CD14-positive monocyte (primary cell): Measurements from ENCODE around the gene GAPDHS. TPM values are rescaled to one million over a fixed set of nuclear protein-coding genes. Genes with fewer than 3 reads are reported as not detected.
A peak's percentile ranks its signal among the peaks of the same experiment; 100 is the strongest.

Experiments
- DNase-seq, 3 donors: peaks; one replicate each; pipeline ENCODE4 v3.0.0-alpha.2; 2011 to 2022
- H2AFZ ChIP-seq: 2 replicates; pipeline ENCODE4 v1.6.0; 2012; ENCODE audit warnings: mild to moderate bottlenecking, low read depth, low read length, inconsistent platforms; ENCODE audit not compliant: insufficient read depth, poor library complexity, severe bottlenecking
- H3K27ac ChIP-seq, 2 donors: 1 replicate in 1 of 2; 2 replicates in 1 of 2; pipeline ENCODE4 v1.5.1; 2012 to 2013; ENCODE audit warnings: low read length in 2 of 2, control low read depth in 1 of 2, inconsistent platforms in 1 of 2, low read depth in 1 of 2, mild to moderate bottlenecking in 1 of 2
- H3K27me3 ChIP-seq, 2 donors: one replicate each; pipeline versions ENCODE4 v1.6.0 to v1.6.1; 2011 to 2013; ENCODE audit warnings: low read length in 2 of 2; ENCODE audit not compliant: control insufficient read depth in 2 of 2, insufficient read depth in 2 of 2
- H3K36me3 ChIP-seq, 2 donors: replicated peaks in 1 of 2; 1 replicate in 1 of 2; 2 replicates in 1 of 2; pipeline versions ENCODE4 v1.5.1 to v1.6.1; 2012 to 2013; ENCODE audit warnings: low read length in 2 of 2, control low read depth in 1 of 2, inconsistent platforms in 1 of 2, mild to moderate bottlenecking in 1 of 2; ENCODE audit not compliant: insufficient read depth in 2 of 2, control insufficient read depth in 1 of 2
- H3K4me1 ChIP-seq, 2 donors: 1 replicate in 1 of 2; 2 replicates in 1 of 2; pipeline versions ENCODE4 v1.5.1 to v1.6.1; 2012 to 2013; ENCODE audit warnings: low read length in 2 of 2, control low read depth in 1 of 2, inconsistent platforms in 1 of 2, mild to moderate bottlenecking in 1 of 2, moderate library complexity in 1 of 2; ENCODE audit not compliant: insufficient read depth in 2 of 2, control insufficient read depth in 1 of 2
- H3K4me2 ChIP-seq: replicated peaks from 2 replicates; pipeline ENCODE3; 2012; ENCODE audit warnings: low read length, moderate library complexity, mild to moderate bottlenecking; ENCODE audit not compliant: poor library complexity, severe bottlenecking; ENCODE audit errors: extremely low read depth
- H3K4me3 ChIP-seq, 3 experiments: fragments of 200-600 bp in 1 of 3; sonication (generic) in 1 of 3; replicated peaks in 1 of 3; 1 replicate in 2 of 3; 2 replicates in 1 of 3; pipeline ENCODE4 v1.5.1; 2011 to 2013; ENCODE audit warnings: low read length in 3 of 3, mild to moderate bottlenecking in 3 of 3, control low read depth in 2 of 3, low read depth in 2 of 3, inconsistent platforms in 1 of 3, moderate library complexity in 1 of 3
- H3K79me2 ChIP-seq: 2 replicates; pipeline ENCODE4 v1.6.0; 2012; ENCODE audit warnings: mild to moderate bottlenecking, control low read depth, inconsistent platforms, low read length, moderate library complexity; ENCODE audit not compliant: insufficient read depth
- H3K9ac ChIP-seq: 2 replicates; pipeline ENCODE4 v1.6.0; 2017; ENCODE audit warnings: low read length, mild to moderate bottlenecking; ENCODE audit not compliant: insufficient read depth, poor library complexity, severe bottlenecking
- H3K9me3 ChIP-seq, 2 donors: replicated peaks in 1 of 2; 1 replicate in 1 of 2; 2 replicates in 1 of 2; pipeline versions ENCODE4 v1.5.1 to v1.6.1; 2012 to 2013; ENCODE audit warnings: low read length in 2 of 2, control low read depth in 1 of 2; ENCODE audit not compliant: control insufficient read depth in 1 of 2, insufficient read depth in 1 of 2
- H4K20me1 ChIP-seq: 2 replicates; pipeline ENCODE4 v1.6.0; 2012; ENCODE audit warnings: mild to moderate bottlenecking, low read length, control low read depth, moderate library complexity; ENCODE audit not compliant: insufficient read depth
- H3K27ac Mint-ChIP-seq, 7 donors: one replicate each; pipeline ENCODE4 v1.8.0; 2020; ENCODE audit warnings: mild to moderate bottlenecking in 7 of 7, mixed read lengths in 7 of 7, moderate library complexity in 6 of 7, inconsistent platforms in 2 of 7
- H3K27me3 Mint-ChIP-seq, 3 donors: one replicate each; pipeline ENCODE4 v1.8.0; 2021 to 2022; ENCODE audit warnings: low read depth in 3 of 3, mild to moderate bottlenecking in 3 of 3, mixed read lengths in 3 of 3, moderate library complexity in 3 of 3, inconsistent platforms in 1 of 3
- H3K36me3 Mint-ChIP-seq, 2 donors: one replicate each; pipeline ENCODE4 v1.8.0; 2020; ENCODE audit warnings: mixed read lengths in 2 of 2, inconsistent platforms in 1 of 2, mild to moderate bottlenecking in 1 of 2
- H3K4me1 Mint-ChIP-seq: one replicate; pipeline ENCODE4 v1.8.0; 2020; ENCODE audit warnings: mild to moderate bottlenecking, mixed read lengths
- H3K4me3 Mint-ChIP-seq, 2 donors: one replicate each; pipeline ENCODE4 v1.8.0; 2020; ENCODE audit warnings: mild to moderate bottlenecking in 2 of 2, mixed read lengths in 2 of 2, moderate library complexity in 1 of 2
- H3K9me3 Mint-ChIP-seq, 7 donors: one replicate each; pipeline ENCODE4 v1.8.0; 2020 to 2022; ENCODE audit warnings: mixed read lengths in 7 of 7, mild to moderate bottlenecking in 6 of 7, moderate library complexity in 6 of 7, inconsistent platforms in 2 of 7
- WGBS: methylation state at CpG from one replicate; pipeline ENCODE4 v1.1.5; 2013; ENCODE audit warnings: missing lambda C conversion rate; ENCODE audit not compliant: insufficient coverage; 5-methylcytosine and 5-hydroxymethylcytosine counted together
- intact Hi-C, 2 donors: fragments of 100-400 bp; cut with micrococcal nuclease; formaldehyde crosslinking; loops; one replicate each; pipeline versions ENCODE4 v1.15.0 to v1.15.1; 2023
- polyA plus RNA-seq, 3 donors: library from polyadenylated mRNA; depleted of rRNA in 1 of 3; unstranded in 2 of 3; stranded (reverse) in 1 of 3; fragments of 300-500 nt in 2 of 3; fragments of >200 nt in 1 of 3; fragmentation: Illumina TruSeq in 2 of 3; gene quantifications; 1 replicate in 2 of 3; 2 replicates in 1 of 3; pipeline ENCODE4 v1.2.3, GENCODE V29; 2012 to 2021
- TF ChIP-seq, protein P1 (sequence below): fragments of 200-600 bp; IDR thresholded peaks from one replicate; pipeline ENCODE4 v1.8.0; 2022; ENCODE audit warnings: antibody characterized with exemption, mild to moderate bottlenecking

Gene GAPDHS
- polyA plus RNA-seq, 3 donors = not detected

DNA sequence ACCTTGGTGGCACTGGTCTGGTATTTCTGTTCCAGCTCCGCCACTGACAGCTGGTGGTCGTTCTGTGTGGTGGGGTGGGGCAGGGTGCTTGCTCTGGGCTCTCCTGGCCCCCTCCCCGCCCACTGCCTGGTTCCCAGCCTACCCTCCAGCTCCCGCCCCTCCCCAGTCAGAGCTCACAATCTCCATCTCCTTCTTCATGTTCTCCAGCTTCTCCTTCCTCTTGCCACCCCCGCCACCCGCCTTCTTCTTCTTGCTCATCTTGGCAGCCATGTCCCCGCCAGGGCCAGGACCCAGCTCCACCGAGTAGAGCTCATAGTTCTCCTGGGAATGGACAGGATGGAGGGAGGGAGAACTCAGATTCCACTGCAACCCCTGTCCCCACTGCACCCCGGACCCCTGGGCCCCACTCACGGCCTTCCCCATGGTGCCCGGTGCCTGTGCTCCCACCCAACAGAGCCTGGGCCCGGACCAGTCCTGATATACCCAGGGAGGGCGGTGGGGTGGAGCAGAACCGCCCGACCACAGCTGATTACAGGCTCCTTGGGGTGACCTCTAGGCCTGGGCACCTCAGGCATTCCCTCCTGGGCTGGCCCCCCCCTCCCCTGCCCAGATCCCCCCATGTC lies 30.1 kb downstream of the GAPDHS start, which contains the start of gene ATP4A:
TSS of gene ATP4A (minus strand) at position 452 of the 623 bp plus-strand sequence. CDS start at position 423, 29 bp downstream.
- peak within 1 kb of the TSS in 1 of 2 donors; percentile 33 for H3K4me3 Mint-ChIP-seq
- intact Hi-C loops = no loop called here
- no peak for DNase-seq
- H3K36me3 ChIP-seq = no peaks in the 10 kb centered on the region
- H3K4me1 Mint-ChIP-seq = peaks cover 3% of the 10 kb centered on the region
- H3K9ac ChIP-seq = no peak within 1 kb of the TSS
- no peak within 1 kb of the TSS for H3K27ac Mint-ChIP-seq
- no peaks in the 10 kb centered on the region for H3K79me2 ChIP-seq
- H3K4me2 ChIP-seq = no peak within 1 kb of the TSS
- peaks cover 0 to 5% of the 10 kb centered on the region in 2 donors for H3K9me3 ChIP-seq
- no peak within 1 kb of the TSS for H3K27ac ChIP-seq
- H4K20me1 ChIP-seq = no peaks in the 10 kb centered on the region
- H3K9me3 Mint-ChIP-seq = peaks cover 0 to 8% (median 0%) of the 10 kb centered on the region in 7 donors
- 82% methylated on average over 5 of the region's 15 CpGs for WGBS
- peaks cover 3% of the 10 kb centered on the region in 2 donors for H3K4me1 ChIP-seq
- H3K36me3 Mint-ChIP-seq = no peaks in the 10 kb centered on the region
- H3K4me3 ChIP-seq = no peak within 1 kb of the TSS
- peaks cover 22 to 36% (median 27%) of the 10 kb centered on the region in 3 donors for H3K27me3 Mint-ChIP-seq
- no peak within 1 kb of the TSS for H2AFZ ChIP-seq
- peaks cover 0 to 14% of the 10 kb centered on the region in 2 donors for H3K27me3 ChIP-seq
- TF ChIP-seq, protein P1, sequence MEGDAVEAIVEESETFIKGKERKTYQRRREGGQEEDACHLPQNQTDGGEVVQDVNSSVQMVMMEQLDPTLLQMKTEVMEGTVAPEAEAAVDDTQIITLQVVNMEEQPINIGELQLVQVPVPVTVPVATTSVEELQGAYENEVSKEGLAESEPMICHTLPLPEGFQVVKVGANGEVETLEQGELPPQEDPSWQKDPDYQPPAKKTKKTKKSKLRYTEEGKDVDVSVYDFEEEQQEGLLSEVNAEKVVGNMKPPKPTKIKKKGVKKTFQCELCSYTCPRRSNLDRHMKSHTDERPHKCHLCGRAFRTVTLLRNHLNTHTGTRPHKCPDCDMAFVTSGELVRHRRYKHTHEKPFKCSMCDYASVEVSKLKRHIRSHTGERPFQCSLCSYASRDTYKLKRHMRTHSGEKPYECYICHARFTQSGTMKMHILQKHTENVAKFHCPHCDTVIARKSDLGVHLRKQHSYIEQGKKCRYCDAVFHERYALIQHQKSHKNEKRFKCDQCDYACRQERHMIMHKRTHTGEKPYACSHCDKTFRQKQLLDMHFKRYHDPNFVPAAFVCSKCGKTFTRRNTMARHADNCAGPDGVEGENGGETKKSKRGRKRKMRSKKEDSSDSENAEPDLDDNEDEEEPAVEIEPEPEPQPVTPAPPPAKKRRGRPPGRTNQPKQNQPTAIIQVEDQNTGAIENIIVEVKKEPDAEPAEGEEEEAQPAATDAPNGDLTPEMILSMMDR = no peak

DNA sequence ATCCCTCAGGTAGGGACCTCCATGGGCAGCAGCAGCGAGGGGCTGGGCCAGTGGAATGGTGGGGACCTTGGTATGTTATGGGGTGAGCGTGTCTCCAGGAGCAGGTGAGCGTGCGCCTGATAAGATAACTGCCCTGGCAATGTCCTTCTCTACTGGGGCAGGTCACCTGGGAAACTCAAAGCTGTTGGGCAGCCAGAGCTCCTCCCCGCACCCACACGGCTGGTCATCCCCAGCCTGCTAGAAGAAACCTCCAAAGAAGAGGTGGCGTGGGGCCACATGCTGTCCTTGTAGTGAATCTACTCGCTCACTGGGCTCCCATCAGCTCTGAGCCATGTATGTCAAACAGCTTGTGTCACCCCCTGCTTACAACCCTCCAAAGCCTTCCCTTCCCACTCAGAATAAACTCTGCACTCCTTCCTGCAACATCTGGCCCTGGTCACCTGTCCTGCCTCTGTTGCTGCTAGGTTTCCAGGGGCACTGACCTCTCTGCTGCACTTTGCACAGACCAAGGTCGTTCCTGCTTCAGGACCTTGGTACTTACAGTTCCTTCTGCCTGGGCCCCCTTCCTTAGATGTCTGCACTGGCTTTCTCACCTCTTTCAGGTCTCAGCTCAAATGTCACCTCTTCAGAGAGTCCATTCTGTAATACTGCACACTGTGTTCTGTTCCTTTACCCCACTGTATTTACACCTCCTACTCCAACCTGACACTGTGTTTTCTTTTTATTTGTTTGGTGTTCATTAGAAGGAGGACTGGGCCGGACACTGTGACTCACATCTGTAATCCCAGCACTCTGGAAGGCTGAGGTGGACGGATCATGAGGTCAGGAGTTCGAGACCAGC lies 32.0 kb downstream of the GAPDHS start:
- no peaks in the 10 kb centered on the region for H3K36me3 Mint-ChIP-seq
- H3K4me3 Mint-ChIP-seq = no peak overlapping the region
- peaks cover 0 to 2% (median 0%) of the 10 kb centered on the region in 7 donors for H3K9me3 Mint-ChIP-seq
- no peaks in the 10 kb centered on the region for H3K79me2 ChIP-seq
- H3K4me3 ChIP-seq = no peak overlapping the region
- no peak overlapping the region for H3K27ac ChIP-seq
- no peak overlapping the region for H3K27ac Mint-ChIP-seq
- no peak overlapping the region for H3K9ac ChIP-seq
- no peaks in the 10 kb centered on the region for H3K27me3 ChIP-seq
- H3K36me3 ChIP-seq = no peaks in the 10 kb centered on the region
- no peaks in the 10 kb centered on the region for H3K4me1 Mint-ChIP-seq
- no peak overlapping the region for H2AFZ ChIP-seq
- no peaks in the 10 kb centered on the region for H3K9me3 ChIP-seq
- H3K4me1 ChIP-seq = no peaks in the 10 kb centered on the region
- intact Hi-C loops = no loop called here
- peaks cover 4 to 21% (median 12%) of the 10 kb centered on the region in 3 donors for H3K27me3 Mint-ChIP-seq
- H3K4me2 ChIP-seq = no peak overlapping the region
- no peak for DNase-seq
- WGBS = 93% methylated on average over 9 of the region's 12 CpGs
- no peaks in the 10 kb centered on the region for H4K20me1 ChIP-seq
- TF ChIP-seq, protein P1 = no peak
